ENCODE results near the gene PMS1.

The PMS1 gene

DNA sequence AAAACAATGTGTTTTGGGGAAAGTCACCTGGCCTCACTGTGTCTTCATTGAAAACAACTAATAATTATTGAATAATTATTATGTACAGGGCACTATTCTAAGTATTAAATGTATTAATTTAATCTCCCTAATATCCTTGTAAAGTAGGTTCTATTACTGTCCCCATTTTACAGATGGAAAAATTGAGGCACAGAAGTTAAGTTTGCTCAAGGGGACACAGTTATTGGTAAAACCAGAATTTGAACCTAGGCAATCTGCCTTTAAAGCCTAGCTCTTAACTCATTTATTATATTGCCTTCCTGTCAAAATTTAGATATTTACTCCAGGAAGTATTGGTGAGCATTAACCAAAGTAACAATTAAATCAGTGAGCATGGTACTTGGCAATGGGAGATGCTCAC is 84.6 kb downstream of the PMS1 start:
- Histone ChIP-seq H3K36me3 (ENCODE audit: insufficient read depth, low read length) (peaks cover 2% of the 10 kb centered on the region; the same call in 1 of the 2 replicates), H3K9me3 (ENCODE audit: insufficient read depth, low read depth, low read length) (no peaks in the 10 kb centered on the region)
- no peak for TF ChIP-seq EZH2phosphoT487 (IDR thresholded peaks at IDR 0.05; ENCODE audit: borderline replicate concordance)
- TF ChIP-seq, protein P1, sequence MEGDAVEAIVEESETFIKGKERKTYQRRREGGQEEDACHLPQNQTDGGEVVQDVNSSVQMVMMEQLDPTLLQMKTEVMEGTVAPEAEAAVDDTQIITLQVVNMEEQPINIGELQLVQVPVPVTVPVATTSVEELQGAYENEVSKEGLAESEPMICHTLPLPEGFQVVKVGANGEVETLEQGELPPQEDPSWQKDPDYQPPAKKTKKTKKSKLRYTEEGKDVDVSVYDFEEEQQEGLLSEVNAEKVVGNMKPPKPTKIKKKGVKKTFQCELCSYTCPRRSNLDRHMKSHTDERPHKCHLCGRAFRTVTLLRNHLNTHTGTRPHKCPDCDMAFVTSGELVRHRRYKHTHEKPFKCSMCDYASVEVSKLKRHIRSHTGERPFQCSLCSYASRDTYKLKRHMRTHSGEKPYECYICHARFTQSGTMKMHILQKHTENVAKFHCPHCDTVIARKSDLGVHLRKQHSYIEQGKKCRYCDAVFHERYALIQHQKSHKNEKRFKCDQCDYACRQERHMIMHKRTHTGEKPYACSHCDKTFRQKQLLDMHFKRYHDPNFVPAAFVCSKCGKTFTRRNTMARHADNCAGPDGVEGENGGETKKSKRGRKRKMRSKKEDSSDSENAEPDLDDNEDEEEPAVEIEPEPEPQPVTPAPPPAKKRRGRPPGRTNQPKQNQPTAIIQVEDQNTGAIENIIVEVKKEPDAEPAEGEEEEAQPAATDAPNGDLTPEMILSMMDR (conservative IDR thresholded peaks at IDR 0.05; ENCODE audit: low read length), result no peak

DNA sequence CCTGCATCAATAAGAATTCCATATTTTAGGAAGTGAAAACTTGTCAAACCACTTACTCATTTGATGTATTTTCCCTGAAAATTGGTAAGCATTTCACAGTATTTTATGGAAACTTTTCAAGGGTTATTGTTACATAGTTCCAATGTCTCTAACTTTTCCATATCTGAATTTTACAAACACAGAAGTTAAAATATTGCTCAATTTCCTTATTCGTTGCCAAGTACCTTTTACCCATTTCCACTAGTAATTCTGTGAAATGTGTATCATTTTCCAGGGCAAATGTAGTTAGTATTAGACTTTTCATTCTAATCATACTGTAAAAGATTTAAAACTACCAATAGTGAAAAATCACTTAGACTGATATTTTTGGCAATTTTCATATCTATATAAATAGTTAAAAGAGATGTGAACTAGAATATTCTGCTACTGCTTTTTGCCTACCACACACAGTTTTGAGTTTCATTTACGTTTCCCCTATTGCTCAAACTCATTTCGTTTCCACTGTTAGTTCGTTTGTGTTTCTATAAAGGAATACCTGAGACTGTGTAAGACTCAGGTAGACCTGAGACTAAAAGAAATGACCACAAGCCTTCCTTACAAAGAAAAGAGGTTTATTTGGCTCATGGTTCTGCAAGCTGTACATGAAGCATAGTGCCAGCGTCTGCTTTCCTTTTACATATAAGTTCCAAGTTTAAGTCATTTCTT is 86.3 kb downstream of the PMS1 start:
- Histone ChIP-seq H3K79me2 (ENCODE audit: insufficient read depth, low read length) (no peaks in the 10 kb centered on the region), H3K4me2 (ENCODE audit: low read depth, low read length, poor library complexity, severe bottlenecking) (no peak overlapping the region), H3K27me3 (ENCODE audit: insufficient read depth, low read length, poor library complexity, severe bottlenecking) (no peaks in the 10 kb centered on the region), H3K36me3 (ENCODE audit: insufficient read depth, low read length) (no peaks in the 10 kb centered on the region), H3K4me1 (ENCODE audit: insufficient read depth, low read length, poor library complexity, severe bottlenecking) (peaks cover 20% of the 10 kb centered on the region), H3F3A (ENCODE audit: low read depth) (no peaks in the 10 kb centered on the region), H4K20me1 (ENCODE audit: insufficient read depth, low read length, poor library complexity, severe bottlenecking) (no peaks in the 10 kb centered on the region), H3K9ac (ENCODE audit: low read depth, low read length, poor library complexity, severe bottlenecking) (no peak overlapping the region), H3K9me3 (ENCODE audit: insufficient read depth, low read depth, low read length) (no peaks in the 10 kb centered on the region), H2AFZ (ENCODE audit: low read length) (no peak overlapping the region), H3K4me3 (ENCODE audit: low read length, poor library complexity, severe bottlenecking) (no peak overlapping the region), H3K9me2 (replicated peaks; ENCODE audit: low read depth, low read length) (no peaks in the 10 kb centered on the region)
- TF ChIP-seq, protein P1 (conservative IDR thresholded peaks at IDR 0.05; ENCODE audit: low read length), result no peak
- TF ChIP-seq EZH2phosphoT487 (IDR thresholded peaks at IDR 0.05; ENCODE audit: borderline replicate concordance), result no peak

More for the DNA sequence above, 84.6 kb downstream of the PMS1 start:
- H3K27me3 ChIP-seq (ENCODE audit: insufficient read depth, low read length, poor library complexity, severe bottlenecking), result no peaks in the 10 kb centered on the region
- no peaks in the 10 kb centered on the region for H3F3A ChIP-seq (ENCODE audit: low read depth)
- no peak overlapping the region for H3K4me2 ChIP-seq (ENCODE audit: low read depth, low read length, poor library complexity, severe bottlenecking)
- H2AFZ ChIP-seq (ENCODE audit: low read length), result no peak overlapping the region
- no peaks in the 10 kb centered on the region for H4K20me1 ChIP-seq (ENCODE audit: insufficient read depth, low read length, poor library complexity, severe bottlenecking)
- no peak overlapping the region for H3K4me3 ChIP-seq (ENCODE audit: low read length, poor library complexity, severe bottlenecking)
- H3K9me2 ChIP-seq (replicated peaks; ENCODE audit: low read depth, low read length), result no peaks in the 10 kb centered on the region
- peaks cover 19% of the 10 kb centered on the region for H3K4me1 ChIP-seq (ENCODE audit: insufficient read depth, low read length, poor library complexity, severe bottlenecking)
- no peaks in the 10 kb centered on the region for H3K79me2 ChIP-seq (ENCODE audit: insufficient read depth, low read length)
- H3K9ac ChIP-seq (ENCODE audit: low read depth, low read length, poor library complexity, severe bottlenecking), result no peak overlapping the region

DNA sequence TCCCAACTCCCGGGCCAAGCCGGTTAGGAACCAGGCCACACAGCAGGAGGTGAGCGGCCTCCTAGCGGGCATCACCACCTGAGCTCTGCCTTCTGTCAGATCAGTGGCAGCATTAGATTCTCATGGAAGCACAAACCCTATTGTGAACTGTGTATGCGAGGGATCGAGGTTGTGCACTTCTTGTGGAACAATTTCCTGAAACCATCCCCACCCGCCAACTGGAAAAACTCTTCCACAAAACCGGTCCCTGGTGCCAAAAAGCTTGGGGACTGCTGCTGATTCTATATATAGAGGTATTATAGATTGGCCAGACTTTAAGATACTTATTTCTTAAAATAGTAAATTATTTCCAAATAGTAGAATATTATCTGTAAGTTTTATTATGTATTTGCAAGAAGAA is 89.4 kb downstream of the PMS1 start:
- Histone ChIP-seq H2AFZ (ENCODE audit: low read length) (no peak overlapping the region), H3K4me1 (ENCODE audit: insufficient read depth, low read length, poor library complexity, severe bottlenecking) (peaks cover 6% of the 10 kb centered on the region), H3K9ac (ENCODE audit: low read depth, low read length, poor library complexity, severe bottlenecking) (no peak overlapping the region), H3K36me3 (ENCODE audit: insufficient read depth, low read length) (no peaks in the 10 kb centered on the region), H3K79me2 (ENCODE audit: insufficient read depth, low read length) (no peaks in the 10 kb centered on the region), H3K4me3 (ENCODE audit: low read length, poor library complexity, severe bottlenecking) (no peak overlapping the region), H3F3A (ENCODE audit: low read depth) (no peaks in the 10 kb centered on the region), H4K20me1 (ENCODE audit: insufficient read depth, low read length, poor library complexity, severe bottlenecking) (no peaks in the 10 kb centered on the region), H3K9me2 (replicated peaks; ENCODE audit: low read depth, low read length) (no peaks in the 10 kb centered on the region), H3K27me3 (ENCODE audit: insufficient read depth, low read length, poor library complexity, severe bottlenecking) (no peaks in the 10 kb centered on the region), H3K4me2 (ENCODE audit: low read depth, low read length, poor library complexity, severe bottlenecking) (no peak overlapping the region), H3K9me3 (ENCODE audit: insufficient read depth, low read depth, low read length) (no peaks in the 10 kb centered on the region)
- no peak for TF ChIP-seq EZH2phosphoT487 (IDR thresholded peaks at IDR 0.05; ENCODE audit: borderline replicate concordance)
- TF ChIP-seq, protein P1 (conservative IDR thresholded peaks at IDR 0.05; ENCODE audit: low read length), result no peak
